H1 (cell line): ENCODE measurements around the gene LRRC2.

ENCODE experiments used
- ASH2L ChIP-seq: fragments of 200-600, 300-600 bp; sonication (generic); IDR thresholded peaks from one replicate; pipeline ENCODE4 v1.7.1; 2017; ENCODE audit warnings: low read length
- CEBPB ChIP-seq: IDR thresholded peaks from 2 replicates; pipeline ENCODE4 v1.6.1; 2012; ENCODE audit warnings: low read depth, low read length
- CTCF ChIP-seq, 3 experiments: IDR thresholded peaks; 1 replicate in 2 of 3; 2 replicates in 1 of 3; pipeline versions ENCODE4 v1.5.1 to v1.6.1; 2011; ENCODE audit warnings: low read length in 3 of 3, mild to moderate bottlenecking in 3 of 3, inconsistent platforms in 2 of 3, low read depth in 1 of 3, moderate library complexity in 1 of 3; ENCODE audit not compliant: insufficient read depth in 1 of 3; ENCODE audit errors: control extremely low read depth in 1 of 3
- EP300 ChIP-seq, 2 experiments: IDR thresholded peaks; 1 replicate in 1 of 2; 2 replicates in 1 of 2; pipeline ENCODE4 v1.6.1; 2011 to 2012; ENCODE audit warnings: low read depth in 2 of 2, low read length in 2 of 2, mild to moderate bottlenecking in 2 of 2, borderline replicate concordance in 1 of 2, inconsistent platforms in 1 of 2, moderate library complexity in 1 of 2
- POLR2A ChIP-seq, 2 experiments: IDR thresholded peaks; 1 replicate in 1 of 2; 2 replicates in 1 of 2; pipeline ENCODE4 v1.6.1; 2011; ENCODE audit warnings: low read depth in 2 of 2, low read length in 2 of 2, mild to moderate bottlenecking in 2 of 2; ENCODE audit errors: control extremely low read depth in 1 of 2
- POLR2AphosphoS5 ChIP-seq: IDR thresholded peaks from 2 replicates; pipeline ENCODE4 v1.6.1; 2011; ENCODE audit warnings: low read depth, low read length
- SIRT6 ChIP-seq: IDR thresholded peaks from one replicate; pipeline ENCODE4 v1.7.1; 2012; ENCODE audit warnings: low read length, inconsistent platforms
- USF2 ChIP-seq: IDR thresholded peaks from 2 replicates; pipeline ENCODE4 v1.6.1; 2011; ENCODE audit warnings: low read length, improper control_type of control experiment
- YY1 ChIP-seq: IDR thresholded peaks from 2 replicates; pipeline ENCODE4 v1.6.1; 2011; ENCODE audit warnings: low read depth, mild to moderate bottlenecking, low read length
- ZNF274 ChIP-seq: IDR thresholded peaks from 2 replicates; pipeline ENCODE4 v1.7.0; 2012; ENCODE audit warnings: low read length, borderline replicate concordance; ENCODE audit errors: extremely low read depth

- no peak for TF ChIP-seq CTCF (IDR thresholded peaks at IDR 0.05; ENCODE audit: control extremely low read depth in 1 of 3, insufficient read depth in 1 of 3, low read depth in 1 of 3, low read length in 3 of 3)
- no peak for TF ChIP-seq CEBPB
- no peak for TF ChIP-seq ZNF274
- TF ChIP-seq ASH2L, result no peak
- no peak for TF ChIP-seq USF2
- no peak for TF ChIP-seq SIRT6
- TF ChIP-seq POLR2AphosphoS5, result no peak
- TF ChIP-seq EP300 (IDR thresholded peaks at IDR 0.05; ENCODE audit: borderline replicate concordance in 1 of 2, low read depth in 2 of 2, low read length in 2 of 2), result no peak
- no peak for TF ChIP-seq POLR2A (IDR thresholded peaks at IDR 0.05; ENCODE audit: control extremely low read depth in 1 of 2, low read depth in 2 of 2, low read length in 2 of 2)
- TF ChIP-seq YY1, result no peak
These were observed 89.0 kb downstream of the LRRC2 start for GRCh38 chr3:46477145-46477544.
